ENCODE results near the gene PPM1F.

DNA sequence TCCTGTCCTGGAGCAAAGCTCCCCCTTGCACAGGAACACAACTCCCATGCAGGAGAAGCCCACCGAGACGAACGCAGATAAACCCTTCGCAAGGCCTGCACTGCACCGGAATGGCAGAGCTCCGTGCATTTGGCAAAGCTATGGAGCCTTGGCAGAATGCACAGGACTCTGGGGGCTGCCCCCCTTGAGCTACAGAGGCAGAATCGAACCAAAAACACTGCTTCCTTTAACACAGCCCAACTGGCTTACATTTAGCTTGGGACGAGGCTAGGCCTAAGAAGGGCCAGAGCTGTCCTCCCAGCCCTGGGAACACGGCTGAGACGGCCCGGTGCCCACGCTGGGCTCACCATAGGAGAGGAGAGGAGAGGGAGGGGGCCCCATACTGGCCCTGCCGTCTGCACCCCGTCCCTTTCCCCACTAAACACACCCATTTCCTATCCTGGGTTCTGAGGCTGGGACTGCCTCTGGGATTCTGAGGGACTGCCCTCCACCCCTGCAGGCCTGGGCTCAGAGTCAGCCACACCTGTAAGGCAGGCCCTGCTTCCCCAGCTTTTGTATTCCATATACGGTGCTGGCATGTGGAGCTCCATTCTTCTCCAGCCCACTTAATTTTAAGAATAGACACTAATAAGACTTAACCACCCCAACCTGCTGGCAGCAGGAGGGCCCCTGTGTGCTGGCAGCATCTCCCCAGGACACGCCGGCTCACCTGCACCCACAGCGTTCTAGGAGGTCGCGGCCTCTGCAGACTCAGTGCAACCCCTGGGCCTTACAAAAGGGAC is 32.9 kb downstream of the PPM1F start:
- TF ChIP-seq CTCF (IDR thresholded peaks at IDR 0.05) (no peak), POLR2A (IDR thresholded peaks at IDR 0.05) (no peak)
